HPDE6-E6E7 (cell line): ENCODE results near the gene ANKRD18B.
"Not testable (repeated sequence)": the region's sequence is repeated elsewhere in the genome, so short reads cannot be mapped to it uniquely, and the experiment has no call there.

ENCODE experiments used
- DNase-seq: peaks from one replicate; pipeline ENCODE4 v3.0.0; 2011; ENCODE audit warnings: missing footprints; ENCODE audit errors: extremely low spot score

ANKRD18B gene

GRCh38 chr9:33523397-33524305 is at the start of gene ANKRD18B:
ANKRD18B (plus strand) TSS chr9:33524251; CDS start chr9:33524490, 239 bp downstream.
- DNase-seq, result not testable (repeated sequence)

GRCh38 chr9:33475357-33475756 is 48.7 kb upstream of the ANKRD18B start:
- no peak for DNase-seq

- no peak for DNase-seq
Observed at GRCh38 chr9:33476503-33476902, 47.5 kb upstream of the ANKRD18B start.

- no peak for DNase-seq
Observed at GRCh38 chr9:33480106-33480505, 43.9 kb upstream of the ANKRD18B start.

DNA sequence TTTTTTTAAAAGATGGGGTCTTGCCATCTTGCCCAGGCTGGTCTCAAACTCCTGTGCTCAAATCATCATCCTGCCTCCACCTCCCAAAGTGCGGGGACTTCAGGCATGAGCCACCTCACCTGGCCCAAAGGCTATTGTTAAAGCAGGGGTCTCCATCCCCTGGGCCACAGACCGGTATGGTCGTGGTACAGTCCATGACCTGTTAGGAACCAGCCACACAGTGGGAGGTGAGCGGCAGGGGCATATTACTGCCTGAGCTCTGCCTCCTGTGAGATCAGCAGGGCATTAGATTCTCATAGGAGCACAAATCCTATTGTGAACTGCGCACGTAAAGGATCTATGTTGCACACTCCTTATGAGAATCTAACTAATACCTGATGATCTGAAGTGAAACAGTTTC is 43.1 kb upstream of the ANKRD18B start:
- DNase-seq, result no peak

DNA sequence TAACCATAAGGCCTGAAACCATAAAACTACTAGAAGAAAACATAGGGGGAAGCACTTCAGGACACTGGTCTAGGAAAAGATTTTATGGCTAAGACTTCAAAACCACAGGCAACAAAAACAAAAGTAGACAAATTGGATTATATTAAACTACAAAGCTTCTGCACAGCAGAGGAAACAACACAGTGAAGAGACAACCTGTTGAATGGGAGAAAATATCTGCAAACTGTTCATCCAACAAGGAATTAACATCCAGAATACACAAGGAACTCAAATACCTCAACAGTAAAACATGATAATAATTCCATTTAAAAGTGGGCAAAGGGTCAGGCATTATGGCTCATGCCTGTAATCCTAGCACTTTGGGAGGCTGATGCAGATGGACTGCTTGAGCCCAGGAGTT is 38.7 kb upstream of the ANKRD18B start:
- not testable (repeated sequence) for DNase-seq

- DNase-seq, result no peak
Observed at GRCh38 chr9:33489066-33489465, 35.0 kb upstream of the ANKRD18B start.

- DNase-seq, result not testable (repeated sequence)
Observed at GRCh38 chr9:33493819-33494218, 30.2 kb upstream of the ANKRD18B start.

DNA sequence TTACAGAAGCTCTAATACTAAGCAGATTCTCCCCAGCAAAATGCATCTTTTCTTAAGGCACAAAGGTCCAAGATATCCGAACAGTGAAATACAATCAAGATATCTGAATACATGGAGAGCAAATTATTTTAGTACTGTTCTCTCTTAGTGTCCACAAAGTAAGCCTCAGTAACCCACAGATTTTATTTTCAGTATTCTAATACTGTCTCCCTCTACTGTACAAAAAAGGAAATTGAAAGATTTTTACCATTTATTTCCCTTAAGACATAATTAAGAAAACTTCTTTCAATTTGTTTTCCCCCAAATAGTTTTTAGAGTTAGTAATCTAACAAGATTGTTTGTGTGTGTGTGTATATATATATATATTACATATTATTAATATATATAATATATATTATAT is 25.7 kb upstream of the ANKRD18B start:
- no peak for DNase-seq

GRCh38 chr9:33506626-33507370 is 17.3 kb upstream of the ANKRD18B start:
- DNase-seq, result no peak

DNA sequence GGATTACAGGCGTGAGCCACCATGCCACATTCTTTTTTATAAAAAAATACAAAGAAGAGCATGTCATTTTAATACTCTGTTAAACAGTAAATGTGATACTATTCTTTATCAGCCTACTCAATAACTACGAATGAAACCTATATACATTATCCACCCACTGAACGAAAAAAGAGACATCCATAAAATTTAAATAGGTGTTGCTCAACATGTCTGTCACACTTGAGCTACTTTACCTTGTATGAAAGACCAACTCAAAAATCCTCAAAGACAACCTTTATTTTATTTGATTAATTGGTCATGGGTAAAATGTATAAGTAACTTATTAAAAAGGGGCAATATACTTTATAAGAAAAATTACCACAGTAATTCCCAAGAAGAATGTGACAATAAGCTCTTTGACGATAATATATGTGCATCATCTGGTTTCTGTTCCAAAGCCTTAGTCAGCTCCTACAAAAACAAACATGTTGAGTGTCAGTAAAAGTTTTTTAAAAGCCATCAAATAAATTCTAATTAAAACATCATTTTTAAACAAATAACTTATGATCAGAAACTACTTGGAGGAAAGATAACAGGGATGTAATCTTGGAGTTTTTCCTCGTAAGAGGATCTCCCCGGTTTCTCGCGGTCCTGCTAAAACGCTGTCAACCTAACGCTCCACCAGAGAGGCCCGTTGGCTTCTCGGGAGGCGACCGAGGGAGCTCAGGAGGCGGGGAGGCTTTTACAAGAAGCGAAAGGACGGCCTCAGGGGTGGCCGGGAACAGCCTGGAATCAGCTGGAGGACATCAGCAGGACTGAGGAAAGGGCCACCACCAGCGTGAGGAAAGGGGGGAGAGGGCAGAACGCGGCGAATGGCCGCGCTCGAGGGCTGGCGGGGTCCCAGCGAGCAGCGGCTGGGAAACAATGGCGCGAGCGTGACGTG is 13.5 kb upstream of the ANKRD18B start:
- DNase-seq, result no peak

DNA sequence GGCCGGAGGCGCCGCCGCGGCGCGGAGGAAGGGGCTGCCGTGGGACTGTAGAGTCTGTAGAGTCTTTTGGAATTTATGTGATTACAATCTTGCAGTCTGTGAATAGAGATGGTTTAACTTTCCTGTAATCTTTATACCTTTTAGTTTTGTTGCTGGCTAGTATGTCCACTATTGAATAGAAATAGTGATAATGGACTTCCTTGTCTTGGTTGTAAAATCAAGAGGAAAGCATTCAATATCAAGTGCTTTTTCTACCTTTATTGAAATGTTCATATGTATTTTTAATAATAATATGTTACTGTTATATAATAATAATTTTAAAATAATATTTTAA is 12.9 kb upstream of the ANKRD18B start:
- DNase-seq, result not testable (repeated sequence)

DNA sequence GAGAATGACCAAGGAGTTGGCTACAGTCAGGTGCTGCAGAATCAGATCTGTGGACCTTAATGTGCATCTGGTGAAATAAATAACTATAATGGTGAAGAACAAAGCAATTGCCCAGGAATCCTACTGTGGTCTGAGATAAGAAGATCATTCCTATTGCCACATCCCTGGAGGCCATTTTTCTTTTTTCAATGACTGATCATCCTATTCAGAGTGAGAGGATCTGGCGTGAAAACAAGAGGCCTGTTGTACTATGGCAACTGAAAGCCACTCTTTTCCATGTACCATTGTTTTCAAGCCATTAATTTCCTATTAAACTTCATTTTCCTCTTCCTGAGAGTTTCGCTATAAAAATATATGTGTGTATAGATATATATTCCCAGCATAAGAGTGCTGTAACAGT is 11.5 kb upstream of the ANKRD18B start:
- not testable (repeated sequence) for DNase-seq

- not testable (repeated sequence) for DNase-seq
Observed at GRCh38 chr9:33515342-33515995, 8.6 kb upstream of the ANKRD18B start.

DNA sequence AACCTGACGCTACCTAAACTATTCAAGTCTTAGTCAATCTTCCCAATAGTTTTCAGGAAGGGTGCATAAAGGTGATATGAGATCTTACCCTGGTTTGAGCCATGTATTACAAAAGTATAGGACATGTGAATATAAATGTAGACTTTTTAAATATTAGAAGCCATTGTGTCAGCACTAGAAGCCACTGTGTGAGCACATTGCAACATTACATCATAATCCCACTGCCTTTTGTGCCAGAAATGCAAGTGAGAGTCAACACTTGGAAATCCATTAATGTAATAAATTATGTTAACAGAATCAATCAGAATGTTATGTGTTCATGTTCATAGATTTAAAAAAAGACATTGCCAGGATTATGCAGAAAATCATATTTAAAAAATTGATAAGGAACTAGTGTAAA is 7.7 kb upstream of the ANKRD18B start:
- DNase-seq, result not testable (repeated sequence)

GRCh38 chr9:33517373-33517772 is 6.7 kb upstream of the ANKRD18B start:
- DNase-seq, result no peak

GRCh38 chr9:33517934-33518577 is 6.0 kb upstream of the ANKRD18B start:
- peak; percentile 50 for DNase-seq

- not testable (repeated sequence) for DNase-seq
Observed at GRCh38 chr9:33521861-33522260, 2.2 kb upstream of the ANKRD18B start.

DNA sequence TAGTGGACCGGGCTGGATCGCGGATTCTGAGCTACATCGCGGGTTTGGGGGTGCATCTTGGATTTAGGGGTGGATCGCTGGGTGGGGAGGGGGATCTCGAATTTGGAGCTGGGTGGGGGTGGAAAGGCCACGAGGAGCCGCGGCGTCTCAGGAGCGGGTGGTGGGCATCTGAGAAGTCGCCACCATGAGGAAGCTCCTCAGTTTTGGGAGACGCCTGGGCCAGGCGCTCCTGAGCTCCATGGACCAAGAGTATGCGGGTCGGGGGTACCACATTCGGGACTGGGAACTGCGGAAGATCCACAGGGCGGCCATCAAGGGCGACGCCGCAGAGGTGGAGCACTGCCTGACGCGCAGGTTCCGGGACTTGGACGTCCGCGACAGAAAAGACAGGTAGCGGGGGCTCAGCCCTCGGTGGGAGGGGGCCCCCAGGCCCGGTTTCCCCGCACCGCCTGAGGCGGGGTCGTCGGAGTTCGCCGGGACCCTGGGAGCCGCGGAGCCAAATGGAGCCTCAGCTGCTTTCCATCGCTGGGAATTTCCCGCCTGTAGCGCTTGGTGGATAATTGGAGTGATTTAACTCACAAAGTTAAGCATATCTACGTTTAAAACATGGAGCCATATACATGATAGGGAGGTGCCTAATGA is 376 bp downstream of the ANKRD18B start:
- no peak for DNase-seq

DNA sequence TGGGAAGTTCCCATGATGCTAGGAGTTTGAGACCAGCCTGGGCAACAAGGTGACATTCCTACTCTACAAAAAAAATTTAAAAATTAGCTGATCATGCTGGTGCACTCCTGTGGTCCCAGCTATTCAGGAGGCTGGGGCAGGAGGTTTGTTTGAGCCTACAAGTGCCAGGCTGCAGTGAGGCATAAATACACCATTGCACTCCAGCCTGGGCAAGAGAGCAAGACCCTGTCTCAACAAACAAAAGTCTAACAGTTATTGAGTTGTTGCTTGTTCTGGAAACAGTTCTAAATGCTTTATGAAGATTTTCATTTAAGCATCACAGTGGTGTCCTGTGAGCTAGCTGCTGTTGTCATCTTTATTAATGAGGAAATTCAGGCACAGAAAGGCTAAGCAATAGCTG is 4.0 kb downstream of the ANKRD18B start:
- not testable (repeated sequence) for DNase-seq
